GM19463 (cell line): Measurements from ENCODE around the gene HSF2BP.
"Not testable (repeated sequence)": the region's sequence is repeated elsewhere in the genome, so short reads cannot be mapped to it uniquely, and the experiment has no call there.

Source experiments
- ATAC-seq: cut with Tn5 transposase; IDR thresholded peaks from one replicate; pipeline ENCODE4 v1.9.1; 2021; ENCODE audit warnings: mild to moderate bottlenecking, moderate library complexity; ENCODE audit not compliant: unreplicated experiment

HSF2BP gene

GRCh38 chr21:43653626-43654025 lies 5.7 kb downstream of the HSF2BP start:
- no peak for ATAC-seq

- no peak for ATAC-seq
Observed at GRCh38 chr21:43652616-43653015, 6.7 kb downstream of the HSF2BP start.

- not testable (repeated sequence) for ATAC-seq
Observed at GRCh38 chr21:43651926-43652325, 7.4 kb downstream of the HSF2BP start.

DNA sequence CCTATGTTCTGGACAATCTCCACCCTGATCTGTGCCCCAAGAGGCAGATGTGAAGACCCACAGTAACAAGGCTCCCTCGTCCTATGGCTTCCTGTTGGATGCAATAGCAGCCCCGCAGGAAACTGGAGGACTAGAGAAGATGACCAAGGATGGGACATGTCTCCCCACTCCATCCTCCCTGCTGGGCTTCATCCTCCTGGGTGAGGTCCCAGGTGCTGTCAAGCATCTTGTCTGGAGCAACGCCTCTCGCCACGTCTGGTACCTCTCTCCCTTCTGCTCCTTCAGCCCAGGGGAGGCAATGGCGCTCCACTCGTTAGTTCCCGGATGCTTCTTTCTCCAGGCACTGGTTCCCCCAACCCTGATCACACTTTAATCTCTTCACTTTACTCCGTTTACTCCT lies 11.1 kb downstream of the HSF2BP start:
- no peak for ATAC-seq

- ATAC-seq: peak; percentile 71
Observed at GRCh38 chr21:43646550-43647260, 12.6 kb downstream of the HSF2BP start.

DNA sequence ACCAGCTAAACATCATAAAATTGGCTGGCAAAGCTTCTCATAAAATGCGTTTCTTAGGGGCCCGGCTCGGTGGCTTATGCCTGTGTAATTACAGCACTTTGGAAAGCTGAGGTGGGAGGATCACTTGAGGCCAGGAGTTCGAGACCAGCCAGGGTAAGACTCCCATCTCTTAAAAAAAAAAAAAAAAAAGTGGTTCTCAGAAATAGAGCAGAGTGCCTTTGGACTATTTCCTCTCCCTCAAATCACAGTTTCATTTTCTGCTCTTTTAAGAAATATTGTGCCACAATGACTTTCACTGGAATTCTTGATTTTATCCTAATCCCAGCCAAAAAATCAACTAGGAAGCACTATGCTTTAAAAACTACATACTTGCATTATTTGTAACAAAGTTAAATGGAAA lies 13.3 kb downstream of the HSF2BP start:
- ATAC-seq: no peak

DNA sequence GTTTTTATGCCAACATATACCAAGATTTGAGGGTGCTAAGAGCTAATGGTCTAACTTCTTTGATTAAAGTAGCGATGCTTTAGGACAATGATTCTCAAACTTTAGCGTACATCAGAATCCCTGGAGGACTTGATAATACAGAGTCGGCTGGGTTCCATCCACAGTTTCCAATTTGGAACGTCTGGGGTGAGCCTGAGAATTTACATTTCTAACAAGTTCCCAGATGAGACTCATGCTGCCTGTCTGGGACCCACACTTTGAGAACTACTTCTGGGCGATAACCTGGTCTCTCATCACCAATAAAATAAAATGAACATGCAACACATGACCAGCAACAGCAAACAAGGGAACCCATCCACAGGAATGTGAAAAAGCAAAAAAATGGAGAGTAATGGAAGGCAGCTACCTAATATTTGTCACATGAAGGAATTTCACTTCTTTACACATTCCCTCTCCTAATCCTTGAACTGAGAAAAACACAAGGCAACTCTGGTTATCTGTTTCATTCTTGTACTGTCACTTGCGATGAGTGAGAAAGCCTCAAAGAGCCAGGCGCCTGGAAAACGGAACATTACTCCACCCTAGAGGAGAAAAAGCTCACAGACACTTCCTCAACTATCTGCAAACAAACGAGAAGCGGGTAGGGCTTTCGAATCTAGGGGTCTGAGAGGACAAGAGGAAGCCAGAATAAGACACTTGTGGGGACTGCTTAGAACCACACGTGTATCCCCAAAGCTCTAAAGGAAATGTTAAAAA lies 14.0 kb downstream of the HSF2BP start:
- ATAC-seq: no peak

DNA sequence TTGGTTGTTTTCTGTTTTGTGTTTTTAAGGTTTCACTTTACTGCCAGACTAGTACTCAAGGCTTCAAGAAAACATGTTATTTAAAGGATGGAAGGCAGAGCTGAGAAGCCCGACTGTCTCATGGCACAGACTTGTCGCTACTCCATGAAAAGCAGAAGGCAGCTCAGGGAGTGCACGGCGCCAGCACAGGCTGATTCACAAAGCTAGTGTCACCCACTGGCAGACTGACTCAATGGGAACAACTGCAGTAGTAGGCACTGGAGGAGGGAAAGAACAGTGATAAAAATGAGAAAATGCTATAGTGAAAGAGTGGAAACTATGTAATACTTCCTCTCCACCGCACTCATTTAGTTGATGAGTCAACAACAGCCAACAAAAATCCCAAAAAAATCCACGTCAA lies 14.7 kb downstream of the HSF2BP start:
- ATAC-seq: no peak

GRCh38 chr21:43644071-43644470 lies 15.2 kb downstream of the HSF2BP start:
- ATAC-seq: no peak

DNA sequence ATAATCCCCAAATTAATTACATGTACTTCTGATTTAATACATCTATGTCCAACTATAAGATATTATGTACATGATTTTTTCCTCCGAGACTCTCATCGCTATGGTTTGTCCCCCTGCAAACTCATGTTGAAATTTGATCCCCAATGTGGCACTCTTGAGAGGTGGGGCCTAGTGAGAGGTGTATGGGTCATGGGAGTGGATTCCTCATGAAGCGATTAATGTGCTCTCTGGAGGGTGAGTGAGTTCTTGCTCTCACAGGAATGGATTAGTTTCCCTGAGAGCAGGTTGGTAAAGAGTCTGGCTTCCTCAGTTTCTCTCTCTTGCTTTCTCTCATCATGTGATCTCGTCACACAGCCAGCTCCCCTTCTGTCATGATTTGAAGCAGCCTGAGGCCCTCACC lies 16.1 kb downstream of the HSF2BP start:
- ATAC-seq: no peak

DNA sequence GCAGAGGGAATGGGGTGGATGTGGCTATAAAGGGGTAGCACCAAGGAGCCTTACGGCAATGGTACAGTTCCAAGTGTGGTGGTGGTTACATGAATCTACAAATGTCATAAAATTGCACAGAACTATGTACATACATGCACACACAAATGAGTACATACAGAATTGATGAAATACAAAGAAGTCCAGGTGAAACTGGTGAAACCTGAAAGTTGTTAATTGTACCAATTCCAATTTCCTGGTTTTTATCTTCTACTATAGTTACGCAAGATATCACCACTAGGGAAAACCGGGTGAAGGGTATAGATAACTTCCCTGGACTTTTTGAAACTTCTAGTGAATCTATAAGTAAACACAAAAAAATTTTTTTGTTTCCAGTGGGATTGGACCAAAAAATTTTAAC lies 18.9 kb downstream of the HSF2BP start:
- no peak for ATAC-seq

DNA sequence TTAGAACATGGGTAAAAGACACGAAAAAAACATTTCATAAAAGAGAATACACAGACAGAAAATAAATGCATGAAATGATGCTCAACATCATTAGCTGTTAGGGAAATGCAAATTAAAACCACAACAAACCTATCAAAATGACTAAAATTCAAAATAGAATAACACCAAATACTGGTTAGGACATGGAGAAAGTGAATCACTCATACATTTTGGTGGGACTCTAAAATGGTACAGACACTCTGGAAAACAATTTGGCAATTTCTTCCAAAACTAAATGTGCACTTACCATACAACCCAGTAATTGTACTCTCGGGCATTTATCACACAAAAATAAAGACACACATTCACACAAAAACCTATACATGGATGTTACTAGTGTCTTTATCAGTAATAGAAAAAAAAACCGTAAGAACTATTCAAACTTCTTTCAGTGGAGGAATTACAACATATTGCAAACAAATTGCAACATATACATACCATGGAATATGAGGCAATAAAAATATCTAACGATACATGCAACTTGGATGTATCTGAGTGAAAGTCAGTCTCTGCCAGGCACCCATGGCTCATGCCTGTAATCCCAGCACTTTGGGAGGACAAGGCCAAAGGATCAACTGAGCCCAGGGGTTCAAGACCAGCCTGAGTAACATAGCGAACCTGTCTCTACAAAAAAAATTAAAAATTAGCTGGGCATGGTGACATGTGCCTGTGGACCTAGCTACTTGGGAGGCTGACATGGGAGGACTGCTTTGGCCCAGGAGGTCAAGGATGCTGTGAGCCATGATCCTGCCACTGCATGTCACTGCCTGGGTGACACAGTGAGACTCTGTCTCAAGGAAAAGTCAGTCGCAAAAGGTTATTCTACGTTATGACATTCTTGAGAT lies 19.6 kb downstream of the HSF2BP start:
- ATAC-seq: no peak

- no peak for ATAC-seq
Observed at GRCh38 chr21:43637530-43638158, 21.6 kb downstream of the HSF2BP start.

DNA sequence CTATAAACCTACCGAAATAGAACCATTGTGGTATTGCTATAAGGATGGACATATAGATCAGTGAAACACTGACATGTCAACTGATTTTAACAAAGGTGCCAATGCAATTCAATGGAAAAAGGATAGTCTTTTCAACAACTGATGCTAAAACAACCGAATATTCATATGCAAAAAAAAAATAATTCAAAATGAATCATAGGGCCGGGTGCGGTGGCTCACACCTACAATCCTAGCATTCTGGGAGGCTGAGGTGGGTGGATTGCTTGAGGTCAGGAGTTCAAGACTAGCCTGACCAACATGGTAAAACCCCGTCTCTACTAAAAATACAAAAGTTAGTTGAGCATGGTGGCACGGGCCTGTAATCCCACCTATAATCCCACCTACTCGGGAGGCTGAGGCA lies 23.9 kb downstream of the HSF2BP start:
- ATAC-seq: no peak

DNA sequence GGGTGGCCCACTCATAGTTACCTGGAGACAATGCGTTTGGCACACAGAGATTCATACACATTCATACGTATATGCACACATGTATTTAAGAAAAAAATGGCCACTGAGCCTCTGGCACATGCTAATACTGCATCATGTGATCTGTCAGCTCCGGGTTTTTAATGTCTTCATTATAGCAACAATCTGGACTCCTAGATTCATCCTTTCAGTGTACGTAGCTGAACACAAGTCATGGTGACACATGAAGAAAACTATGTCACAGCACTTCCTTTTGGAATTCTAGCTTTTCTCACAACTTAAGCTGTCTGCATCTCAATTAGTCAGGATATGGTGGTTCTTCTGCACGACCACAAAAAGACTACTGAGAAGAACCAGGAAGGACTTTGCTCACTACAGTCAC lies 24.7 kb downstream of the HSF2BP start:
- ATAC-seq: no peak

GRCh38 chr21:43632373-43632905 lies 26.8 kb downstream of the HSF2BP start:
- ATAC-seq: no peak

- ATAC-seq: no peak
Observed at GRCh38 chr21:43631411-43632107, 27.7 kb downstream of the HSF2BP start.

DNA sequence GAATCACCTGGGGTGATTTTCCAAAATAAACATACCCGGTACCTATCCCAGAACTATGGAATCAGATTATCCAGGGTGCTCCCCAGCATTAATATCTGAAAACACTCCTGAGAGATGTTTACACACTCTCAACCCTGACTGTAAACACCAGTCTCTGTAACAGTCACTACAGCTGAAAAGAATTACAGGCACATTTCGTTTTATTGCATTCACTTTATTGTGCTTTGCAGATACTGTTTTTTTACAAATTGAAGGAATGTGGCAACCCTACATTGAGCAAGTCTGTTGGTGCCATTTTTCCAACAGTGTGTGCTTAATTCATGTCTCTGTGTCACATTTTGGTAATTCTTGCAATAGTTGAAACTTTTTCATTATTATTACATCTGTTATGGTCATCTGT lies 31.8 kb downstream of the HSF2BP start:
- ATAC-seq: no peak

- no peak for ATAC-seq
Observed at GRCh38 chr21:43626390-43626789, 32.9 kb downstream of the HSF2BP start.

DNA sequence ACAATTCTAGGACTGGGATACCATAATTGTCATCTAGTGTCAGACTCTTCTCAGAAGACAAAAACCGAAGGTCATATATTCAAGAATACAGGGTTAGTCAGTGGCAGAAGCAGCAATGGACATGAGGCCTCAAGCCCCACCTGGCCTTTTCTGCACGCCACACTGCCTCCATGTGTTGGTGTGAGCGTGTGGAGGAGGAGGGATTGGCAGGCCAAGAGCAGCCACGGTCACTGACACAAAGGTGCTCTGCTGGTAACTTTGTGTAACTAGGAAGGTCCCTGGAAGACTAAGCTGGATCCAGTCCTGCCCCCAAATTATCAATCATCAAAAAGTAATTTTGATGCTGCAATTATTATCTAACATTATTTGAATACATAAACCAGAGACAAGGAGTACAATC lies 34.9 kb downstream of the HSF2BP start:
- no peak for ATAC-seq
